ENCODE results near the gene DMBT1. TPM values are rescaled to one million over a fixed set of nuclear protein-coding genes. Genes with fewer than 3 reads are reported as not detected.

The DMBT1 gene
- total and polyA plus RNA-seq, 2 experiments from 2014 or later, result not detected

- no peak overlapping the region for H3K4me3 ChIP-seq
- H3K36me3 ChIP-seq, result no peaks in the 10 kb centered on the region
- no peaks in the 10 kb centered on the region for H3K27me3 ChIP-seq
- no peak for DNase-seq (ENCODE audit: low read depth in 1 of 2, low spot score in 1 of 2)
- TF ChIP-seq CTCF (IDR thresholded peaks at IDR 0.05; ENCODE audit: low read depth, low read length), result no peak
- no peaks in the 10 kb centered on the region for H3K9me3 ChIP-seq (ENCODE audit: low read depth)
- no peak overlapping the region for H3K27ac ChIP-seq
- H3K4me1 ChIP-seq (ENCODE audit: low read depth), result no peaks in the 10 kb centered on the region
These were observed 6.1 kb downstream of the DMBT1 start for GRCh38 chr10:122566632-122567031.

- Histone ChIP-seq H3K9me3 (ENCODE audit: low read depth) (no peaks in the 10 kb centered on the region), H3K27ac (no peak overlapping the region), H3K4me1 (ENCODE audit: low read depth) (no peaks in the 10 kb centered on the region), H3K4me3 (no peak overlapping the region), H3K36me3 (no peaks in the 10 kb centered on the region), H3K27me3 (no peaks in the 10 kb centered on the region)
- peak; percentile 32 to 39 for DNase-seq (ENCODE audit: low read depth in 1 of 2, low spot score in 1 of 2)
- peak; percentile 69 for TF ChIP-seq CTCF (IDR thresholded peaks at IDR 0.05; ENCODE audit: low read depth, low read length)
These were observed 6.6 kb downstream of the DMBT1 start for GRCh38 chr10:122567056-122567660.

GRCh38 chr10:122568551-122568950 lies 8.0 kb downstream of the DMBT1 start:
- no peak overlapping the region for H3K27ac ChIP-seq
- no peaks in the 10 kb centered on the region for H3K4me1 ChIP-seq (ENCODE audit: low read depth)
- no peaks in the 10 kb centered on the region for H3K9me3 ChIP-seq (ENCODE audit: low read depth)
- TF ChIP-seq CTCF (IDR thresholded peaks at IDR 0.05; ENCODE audit: low read depth, low read length), result no peak
- no peak for DNase-seq (ENCODE audit: low read depth in 1 of 2, low spot score in 1 of 2)
- H3K4me3 ChIP-seq, result no peak overlapping the region
- H3K27me3 ChIP-seq, result no peaks in the 10 kb centered on the region
- H3K36me3 ChIP-seq, result no peaks in the 10 kb centered on the region

- H3K36me3 ChIP-seq, result no peaks in the 10 kb centered on the region
- no peaks in the 10 kb centered on the region for H3K27me3 ChIP-seq
- no peak for TF ChIP-seq CTCF (IDR thresholded peaks at IDR 0.05; ENCODE audit: low read depth, low read length)
- no peak overlapping the region for H3K4me3 ChIP-seq
- H3K9me3 ChIP-seq (ENCODE audit: low read depth), result no peaks in the 10 kb centered on the region
- no peaks in the 10 kb centered on the region for H3K4me1 ChIP-seq (ENCODE audit: low read depth)
- no peak overlapping the region for H3K27ac ChIP-seq
- DNase-seq (ENCODE audit: low read depth in 1 of 2, low spot score in 1 of 2), result no peak
These were observed 10.4 kb downstream of the DMBT1 start for GRCh38 chr10:122570920-122571319.

GRCh38 chr10:122571892-122572291 lies 11.3 kb downstream of the DMBT1 start:
- no peak overlapping the region for H3K4me3 ChIP-seq
- DNase-seq (ENCODE audit: low read depth in 1 of 2, low spot score in 1 of 2), result no peak
- no peak overlapping the region for H3K27ac ChIP-seq
- H3K36me3 ChIP-seq, result no peaks in the 10 kb centered on the region
- H3K27me3 ChIP-seq, result no peaks in the 10 kb centered on the region
- no peak for TF ChIP-seq CTCF (IDR thresholded peaks at IDR 0.05; ENCODE audit: low read depth, low read length)
- no peaks in the 10 kb centered on the region for H3K4me1 ChIP-seq (ENCODE audit: low read depth)
- no peaks in the 10 kb centered on the region for H3K9me3 ChIP-seq (ENCODE audit: low read depth)

Data from cardiac muscle cell (in vitro differentiated cells and primary cell).